Measurements from ENCODE around the gene ZNF286A. TPM values are rescaled to one million over a fixed set of nuclear protein-coding genes. Genes with fewer than 3 reads are reported as not detected.
"Not testable (repeated sequence)": the region's sequence is repeated elsewhere in the genome, so short reads cannot be mapped to it uniquely, and the experiment has no call there.

ZNF286A gene
- total and polyA plus RNA-seq, 10 donors, result 4.0 to 24.9 (median 16.1) TPM

- DNase-seq; H3K27ac ChIP-seq; H3K27me3 ChIP-seq (replicated peaks in 1 of 7); H3K4me1 ChIP-seq; intact Hi-C loops (cut with DNase I; ENCODE audit: low total_unique reads); H3K4me3 ChIP-seq; H3K36me3 ChIP-seq: not testable (repeated sequence)
- 68 to 89% (median 83%) methylated on average over 4 to 9 of the region's 10 CpGs for WGBS, 5 donors
- peaks cover 0 to 15% (median 0%) of the 10 kb centered on the region in 8 donors for H3K9me3 ChIP-seq
Observed at GRCh38 chr17:15731900-15732299, 32.3 kb downstream of the ZNF286A start, which contains the start of gene TBC1D26. TSS of gene TBC1D26 (plus strand) at chr17:15732283. CDS start at chr17:15735349, 3,066 bp downstream.

GRCh38 chr17:15733174-15733789 is 33.7 kb downstream of the ZNF286A start:
- H3K27ac ChIP-seq; H3K36me3 ChIP-seq; H3K4me3 ChIP-seq; intact Hi-C loops (cut with DNase I; ENCODE audit: low total_unique reads); H3K27me3 ChIP-seq (replicated peaks in 1 of 7); H3K9me3 ChIP-seq; H3K4me1 ChIP-seq; DNase-seq: not testable (repeated sequence)
- WGBS, 5 donors, result 84 to 93% (median 87%) methylated on average over 5 to 8 of the region's 10 CpGs

- WGBS, 5 donors, result 59 to 89% (median 81%) methylated on average over 3 to 5 of the region's 5 CpGs
- H3K27me3 ChIP-seq (replicated peaks in 1 of 7); H3K9me3 ChIP-seq; intact Hi-C loops (cut with DNase I; ENCODE audit: low total_unique reads); H3K4me1 ChIP-seq; H3K27ac ChIP-seq; H3K36me3 ChIP-seq; H3K4me3 ChIP-seq; DNase-seq: not testable (repeated sequence)
Observed at GRCh38 chr17:15736578-15736977, 37.0 kb downstream of the ZNF286A start.

- intact Hi-C loops (cut with DNase I; ENCODE audit: low total_unique reads), result no loop called here
- H3K27ac ChIP-seq, result no peak overlapping the region
- no peaks in the 10 kb centered on the region for H3K9me3 ChIP-seq
- no peaks in the 10 kb centered on the region for H3K4me1 ChIP-seq
- H3K27me3 ChIP-seq (replicated peaks in 1 of 7), result peaks cover 0 to 3% (median 0%) of the 10 kb centered on the region in 7 donors
- no peak for DNase-seq
- H3K4me3 ChIP-seq, result no peak overlapping the region
- no peak for TF ChIP-seq POLR2A (IDR thresholded peaks at IDR 0.05)
- no peak for TF ChIP-seq POLR2AphosphoS5 (IDR thresholded peaks at IDR 0.05)
- TF ChIP-seq CTCF (IDR thresholded peaks at IDR 0.05 in 8 of 11, conservative IDR thresholded peaks at IDR 0.05 in 3 of 11), result no peak
- 90 to 96% (median 92%) methylated on average over 9 to 10 of the region's 10 CpGs for WGBS, 5 donors
- no peaks in the 10 kb centered on the region for H3K36me3 ChIP-seq
Observed at GRCh38 chr17:15738066-15738465, 38.5 kb downstream of the ZNF286A start.

- H3K36me3 ChIP-seq; intact Hi-C loops (cut with DNase I; ENCODE audit: low total_unique reads); H3K27me3 ChIP-seq (replicated peaks in 1 of 7); H3K27ac ChIP-seq; H3K4me3 ChIP-seq; H3K4me1 ChIP-seq; DNase-seq; H3K9me3 ChIP-seq: not testable (repeated sequence)
- WGBS, 5 donors, result 88 to 94% (median 92%) methylated on average over 10 of the region's 11 CpGs
Observed at GRCh38 chr17:15739259-15739658, 39.7 kb downstream of the ZNF286A start.

- intact Hi-C loops (cut with DNase I; ENCODE audit: low total_unique reads); H3K27me3 ChIP-seq (replicated peaks in 1 of 7); H3K36me3 ChIP-seq; H3K9me3 ChIP-seq; H3K4me1 ChIP-seq; H3K27ac ChIP-seq; DNase-seq; H3K4me3 ChIP-seq: not testable (repeated sequence)
- 70 to 89% (median 71%) methylated on average over 6 to 8 of the region's 8 CpGs for WGBS, 5 donors
Observed at GRCh38 chr17:15740041-15740440, 40.5 kb downstream of the ZNF286A start.

All from spleen (tissue), 11 donors.